Hematopoietic multipotent progenitor cell treated with erythropoietin and hydrocortisone succinate and interleukin-3 and kit ligand, for 6 days (in vitro differentiated cells): ENCODE measurements around the gene NEXN.
"Not testable (repeated sequence)": the region's sequence is repeated elsewhere in the genome, so short reads cannot be mapped to it uniquely, and the experiment has no call there.

Source experiments
- DNase-seq: peaks from one replicate; pipeline ENCODE4 v3.0.0-alpha.2; 2015

Gene NEXN

DNA sequence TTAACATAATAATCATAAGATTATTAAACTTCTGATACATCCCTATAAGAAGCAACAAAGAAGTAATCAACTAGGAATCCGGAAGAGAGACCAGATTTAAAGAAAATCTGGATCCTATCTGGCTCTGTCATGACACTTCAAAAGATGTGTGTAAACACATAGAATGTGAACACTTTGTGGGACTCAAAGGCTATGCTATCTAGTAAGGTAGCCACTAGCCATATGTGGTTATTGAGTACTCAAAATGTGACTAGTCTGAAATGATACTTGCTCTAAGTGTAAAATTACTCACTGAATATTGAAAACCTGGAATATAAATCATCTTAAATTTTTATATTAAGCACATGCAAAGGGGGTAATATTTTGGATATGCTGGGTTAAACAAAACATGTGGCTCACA, 81.8 kb downstream of the NEXN start:
- DNase-seq: no peak

DNA sequence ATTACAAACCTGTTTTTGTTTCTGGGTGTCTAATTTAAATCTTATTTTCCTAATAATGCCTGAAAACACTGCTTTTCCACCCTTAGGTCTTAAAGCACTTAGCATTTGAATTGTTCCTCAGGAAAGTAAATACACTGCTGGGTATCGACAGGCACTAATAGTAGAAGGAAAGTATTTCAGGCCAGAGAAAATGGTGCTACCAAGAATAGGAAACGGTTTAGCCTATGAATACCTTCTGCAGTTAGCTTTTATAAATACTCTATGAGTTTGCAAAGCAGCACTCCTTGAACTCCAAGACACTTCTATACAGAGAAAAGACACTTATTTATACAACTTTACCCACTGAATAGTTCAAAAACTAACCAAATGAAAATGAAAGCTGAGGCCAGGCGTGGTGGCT, 83.7 kb downstream of the NEXN start:
- DNase-seq: no peak

DNA sequence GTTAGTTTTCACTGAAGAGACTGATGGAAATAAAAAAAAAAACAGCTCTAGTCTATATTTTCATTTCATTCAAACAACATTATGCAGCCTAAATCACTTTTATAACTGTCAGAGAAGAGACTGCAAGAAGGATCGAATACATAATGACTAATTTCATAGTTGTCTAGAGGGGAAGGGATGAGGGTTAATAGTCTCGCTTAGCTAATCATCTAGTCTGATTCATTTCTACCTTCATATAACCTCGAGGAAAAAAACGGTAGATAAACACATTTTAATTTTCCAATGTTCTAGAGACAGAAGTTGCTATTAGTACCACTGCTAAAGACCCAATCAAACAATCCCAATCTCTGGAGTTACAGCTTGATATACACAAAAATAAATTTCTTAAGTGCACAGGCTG, 87.0 kb downstream of the NEXN start:
- DNase-seq: no peak

DNA sequence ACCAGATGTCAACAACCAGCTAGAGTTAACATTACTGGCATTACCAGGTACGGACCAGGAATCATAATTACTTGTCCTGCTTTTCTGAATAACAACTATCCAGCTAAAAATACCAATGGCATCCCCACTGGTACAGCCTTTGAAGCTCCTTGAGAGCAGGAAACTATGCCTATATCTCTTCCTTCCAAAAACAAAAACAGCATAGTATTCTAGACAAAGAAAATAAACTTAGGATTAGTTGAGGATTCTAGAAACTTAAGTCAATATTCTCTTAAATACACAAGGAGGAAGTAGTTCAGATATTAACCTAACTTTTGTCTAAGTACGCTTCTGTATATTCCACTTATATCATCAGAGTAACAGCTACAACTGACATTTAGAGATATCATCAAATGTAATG, 87.5 kb downstream of the NEXN start:
- DNase-seq: no peak

DNA sequence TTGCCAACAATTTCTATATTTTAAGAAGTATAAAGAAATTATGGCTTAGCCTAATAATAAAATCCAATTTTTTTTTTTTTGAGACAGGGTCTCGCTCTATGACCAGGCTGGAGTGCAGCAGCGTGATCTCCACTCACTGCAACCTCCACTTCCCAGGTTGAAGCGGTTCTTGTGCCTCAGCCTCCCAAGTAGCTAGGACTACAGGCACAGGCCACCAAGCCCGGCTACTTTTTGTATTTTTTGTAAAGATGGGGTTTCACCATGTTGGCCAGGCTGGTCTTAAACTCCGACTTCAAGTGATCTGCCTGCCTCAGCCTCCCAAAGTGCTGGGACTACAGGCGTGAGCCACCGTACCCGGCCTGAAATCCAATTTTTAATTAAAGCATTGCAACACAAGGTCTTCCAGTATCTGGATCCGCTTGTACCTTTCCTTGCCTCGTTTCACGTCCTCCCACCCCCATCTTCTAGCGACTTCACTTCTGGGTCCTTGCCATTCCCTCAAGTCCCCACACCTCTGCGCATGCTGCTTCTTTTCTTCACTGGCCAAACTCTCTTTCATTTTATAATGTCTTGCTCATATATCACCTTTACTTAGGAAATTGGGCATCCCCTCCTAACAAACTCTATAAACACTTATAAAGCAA, 88.1 kb downstream of the NEXN start:
- no peak for DNase-seq

DNA sequence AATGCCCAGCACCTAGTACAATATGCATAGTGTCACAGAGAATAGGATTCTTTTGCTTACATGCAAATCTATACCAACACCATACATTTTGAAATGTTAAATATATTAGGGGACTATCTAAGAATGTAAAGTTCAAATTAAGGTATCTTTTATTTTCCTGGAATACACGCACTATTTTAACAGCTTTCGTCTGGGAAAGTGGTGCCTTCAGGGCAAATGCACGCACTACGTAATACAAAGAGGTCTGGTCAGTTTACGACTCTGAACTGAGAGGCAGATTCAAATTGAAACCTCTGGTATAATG, 89.5 kb downstream of the NEXN start:
- no peak for DNase-seq

DNA sequence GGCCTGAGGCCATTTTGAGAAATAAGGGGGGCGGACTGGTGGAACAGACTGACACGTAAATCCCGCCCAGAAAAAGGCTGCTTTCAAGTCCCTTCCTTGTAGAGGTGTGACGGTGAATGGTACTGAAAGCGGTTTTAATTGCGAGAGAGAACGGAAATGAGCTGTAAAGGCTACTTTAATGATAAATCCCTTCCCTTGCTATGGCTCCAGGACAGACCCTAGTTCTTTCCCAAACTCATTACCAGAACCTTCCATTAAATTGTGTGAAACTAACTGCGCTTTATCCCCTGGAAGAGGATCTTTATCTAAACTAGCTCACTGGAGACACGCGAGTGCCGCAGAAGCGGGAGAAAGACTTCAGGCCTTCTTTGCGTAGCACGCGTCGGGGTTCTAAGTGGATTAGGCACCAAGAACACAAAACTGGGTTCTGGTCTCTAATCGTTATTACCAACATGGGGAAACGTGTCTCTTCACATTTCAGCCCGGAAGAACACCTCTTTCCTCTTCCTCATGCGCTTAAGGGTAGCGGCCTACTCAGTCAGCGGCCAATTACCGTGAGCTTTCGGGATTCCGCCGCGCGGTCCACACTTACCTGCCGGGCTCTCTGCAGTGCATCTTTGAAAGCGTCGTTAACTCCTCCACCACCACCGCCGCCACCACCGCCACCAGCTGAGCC, 90.0 kb downstream of the NEXN start:
- peak; percentile 98 for DNase-seq

DNA sequence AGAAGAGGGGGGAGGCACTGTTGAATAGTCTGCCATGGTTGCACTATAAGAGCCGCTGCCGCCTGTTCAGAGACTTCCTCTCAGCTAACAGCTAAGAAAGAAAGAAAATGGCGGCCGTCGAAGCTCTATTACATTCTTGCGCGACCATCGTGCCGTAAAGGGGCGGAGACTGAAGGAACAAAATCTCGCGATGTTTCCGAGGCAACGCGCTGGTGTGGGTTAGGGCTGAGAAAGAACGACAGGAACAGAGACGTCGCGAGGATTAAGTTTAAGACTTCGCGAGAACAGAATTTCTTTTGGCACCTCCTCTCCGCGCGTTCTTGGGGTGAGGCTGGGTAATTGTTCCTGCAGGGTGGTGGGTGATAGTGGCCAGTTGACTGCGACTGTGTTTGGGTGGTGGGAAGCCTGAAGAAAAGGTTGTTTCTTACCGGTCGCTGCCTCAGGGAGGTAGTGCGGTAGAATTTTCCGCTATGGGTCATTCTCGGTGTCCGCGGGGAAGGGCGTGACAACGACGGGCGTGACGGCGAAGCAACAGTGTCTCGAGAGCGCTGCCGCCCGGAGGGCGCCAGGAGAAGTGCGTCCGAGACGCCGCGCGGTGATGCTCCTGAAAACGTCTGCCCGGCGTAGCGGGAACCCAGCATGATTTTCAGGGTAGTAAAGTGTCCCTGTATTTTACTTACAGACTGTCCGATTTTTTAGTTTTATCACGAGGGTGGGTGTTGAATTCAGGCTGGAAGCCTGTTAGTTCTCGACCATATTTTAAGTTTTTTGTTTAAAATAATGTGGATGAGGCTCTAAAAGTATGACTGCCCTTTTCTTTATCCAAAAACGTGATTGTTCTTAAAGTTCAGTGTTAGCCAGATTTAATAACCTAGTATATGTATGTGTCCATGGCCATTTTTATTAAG, 90.8 kb downstream of the NEXN start, which contains the start of gene FUBP1:
Gene FUBP1 (minus strand): TSS at position 104 of the 908 bp plus-strand sequence. CDS start 68 bp downstream, at position 36.
- DNase-seq: peak; percentile 100

DNA sequence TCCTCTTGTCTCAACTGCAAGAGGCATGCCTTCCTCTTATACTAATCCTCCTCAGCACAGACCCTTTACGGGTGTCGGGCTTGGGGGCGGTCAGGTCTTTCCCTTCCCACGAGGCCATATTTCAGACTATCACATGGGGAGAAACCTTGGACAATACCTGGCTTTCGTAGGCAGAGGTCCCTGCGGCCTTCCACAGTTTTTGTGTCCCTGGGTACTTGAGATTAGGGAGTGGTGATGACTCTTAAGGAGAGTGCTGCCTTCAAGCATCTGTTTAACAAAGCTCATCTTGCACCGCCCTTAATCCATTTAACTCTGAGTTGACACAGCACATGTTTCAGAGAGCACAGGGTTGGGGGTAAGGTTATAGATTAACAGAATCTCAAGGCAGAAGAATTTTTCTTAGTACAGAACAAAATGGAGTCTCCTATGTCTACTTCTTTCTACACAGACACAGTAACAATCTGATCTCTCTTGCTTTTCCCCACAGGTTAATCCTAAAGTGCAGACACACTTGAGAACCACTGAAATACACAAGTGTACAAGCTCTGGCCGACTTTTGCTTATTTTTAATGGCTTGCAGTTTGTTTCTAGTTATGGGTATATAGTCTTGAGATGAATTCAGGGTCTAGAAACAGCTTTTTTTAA, 95.0 kb downstream of the NEXN start:
- DNase-seq: not testable (repeated sequence)

DNA sequence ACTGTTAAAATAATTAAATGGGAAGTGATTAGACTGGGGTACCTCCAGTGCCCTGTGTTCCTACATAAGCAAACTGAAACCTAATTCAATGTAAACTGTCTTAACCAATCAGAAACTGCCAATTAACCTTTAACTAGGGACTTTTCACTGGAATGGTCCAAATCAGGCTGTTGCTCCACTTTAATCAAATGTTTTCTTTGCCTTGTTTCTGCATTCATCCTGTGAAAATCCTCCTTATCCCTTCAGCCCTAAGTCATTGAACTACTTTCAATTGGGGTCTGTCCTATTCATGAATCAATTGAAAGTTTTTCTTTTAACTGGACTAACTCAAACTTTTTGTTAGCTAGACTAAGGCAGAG, 95.6 kb downstream of the NEXN start:
- DNase-seq: no peak

DNA sequence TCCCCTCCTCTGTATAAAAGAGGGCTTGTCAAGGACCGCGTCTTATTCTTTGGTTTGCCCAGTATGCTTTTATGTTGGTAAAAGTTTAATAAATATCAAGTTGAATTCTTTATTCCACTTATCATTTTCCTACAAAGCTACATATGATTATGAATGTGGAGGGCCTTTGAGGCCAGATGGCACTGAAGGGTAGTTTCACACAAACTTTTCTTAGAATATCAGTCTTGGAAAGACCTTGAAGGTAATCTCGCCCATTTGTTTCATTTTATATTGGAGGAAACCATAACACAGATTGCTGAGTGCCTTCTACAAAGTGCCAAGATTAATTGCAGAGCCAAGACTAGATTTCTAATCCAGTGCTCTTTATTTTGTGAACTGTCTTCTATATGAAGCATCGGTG, 96.2 kb downstream of the NEXN start:
- DNase-seq: no peak

DNA sequence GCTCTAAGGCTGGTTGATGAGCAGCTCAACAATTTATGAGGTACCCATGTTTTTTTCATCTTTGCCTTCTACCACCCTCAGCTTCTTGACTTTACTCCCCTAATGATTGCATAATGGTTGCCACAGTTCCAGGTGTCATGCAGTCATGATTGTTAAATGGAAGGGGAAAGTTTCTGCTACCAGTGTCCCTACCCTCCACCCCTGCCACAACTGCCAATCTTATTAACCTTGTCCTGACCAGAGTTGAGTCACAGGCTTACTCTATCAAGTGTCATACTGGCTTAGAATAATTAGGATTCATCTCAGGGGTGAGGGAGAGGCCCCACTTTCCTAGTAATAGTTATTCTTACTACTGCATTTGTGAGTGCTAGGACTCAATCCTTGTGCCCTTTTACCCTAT, 98.4 kb downstream of the NEXN start:
- DNase-seq: no peak

DNA sequence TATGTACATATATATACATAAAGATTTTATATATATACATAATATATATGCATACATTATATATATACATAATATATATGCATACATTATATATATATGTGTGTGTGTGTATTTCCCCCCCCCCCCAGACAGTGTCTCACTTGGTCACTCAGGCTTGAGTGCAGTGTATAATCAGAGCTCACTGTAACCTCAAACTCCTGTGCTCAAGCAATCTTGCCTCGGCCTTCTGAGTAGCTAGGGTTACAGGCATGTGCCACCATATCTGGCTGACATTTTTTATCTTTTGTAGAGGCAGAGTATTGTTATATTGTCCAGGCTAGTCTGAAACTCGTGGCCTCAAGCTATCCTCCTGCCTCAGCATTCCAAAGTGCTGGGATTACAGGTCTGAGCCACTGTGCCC, 99.5 kb downstream of the NEXN start:
- no peak for DNase-seq

DNA sequence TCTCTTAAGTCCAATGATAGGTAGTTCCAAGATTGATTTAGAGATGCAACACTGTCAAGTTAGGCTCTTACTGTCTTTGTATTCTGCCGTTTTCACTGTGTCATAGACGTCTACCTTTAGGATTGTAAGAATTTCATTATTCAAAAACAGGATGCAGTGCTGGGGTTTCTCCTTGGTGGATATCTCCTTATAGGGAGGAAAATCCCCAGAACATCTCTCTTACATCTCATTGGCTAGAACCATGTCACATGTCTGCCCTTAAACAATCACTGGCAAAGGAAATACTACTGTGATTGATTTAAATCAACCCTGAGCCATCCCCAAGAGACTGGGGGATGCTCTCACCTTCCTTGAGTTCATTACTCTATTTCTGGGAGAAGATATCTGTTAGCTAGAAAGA, 101.3 kb downstream of the NEXN start:
- no peak for DNase-seq

DNA sequence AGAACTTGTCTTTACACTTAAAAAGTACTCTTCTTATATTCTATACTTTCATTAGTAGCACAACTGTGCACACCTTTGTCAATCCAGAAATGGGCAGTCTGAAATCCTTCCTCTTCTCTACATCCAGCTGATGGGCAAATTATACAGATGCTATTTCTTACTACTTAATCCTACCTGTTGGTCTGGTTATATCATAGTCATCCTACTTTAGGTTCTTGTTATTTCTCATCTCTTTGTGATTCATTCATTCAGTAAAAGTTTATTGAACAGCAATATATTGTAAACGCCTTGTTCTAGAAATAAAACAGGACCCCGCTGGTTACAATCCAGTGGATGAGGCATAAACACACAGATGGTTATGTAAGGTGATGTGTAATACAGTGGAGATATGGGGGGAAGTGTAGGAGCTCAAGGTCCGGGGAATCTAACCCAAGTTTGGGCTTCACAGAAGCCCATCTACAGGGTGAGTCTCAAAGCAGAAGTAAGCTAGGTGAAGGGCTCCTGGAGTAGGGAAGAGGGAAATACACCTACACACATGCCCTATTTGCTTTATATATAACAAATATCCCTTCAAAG, 102.3 kb downstream of the NEXN start:
- DNase-seq: no peak

DNA sequence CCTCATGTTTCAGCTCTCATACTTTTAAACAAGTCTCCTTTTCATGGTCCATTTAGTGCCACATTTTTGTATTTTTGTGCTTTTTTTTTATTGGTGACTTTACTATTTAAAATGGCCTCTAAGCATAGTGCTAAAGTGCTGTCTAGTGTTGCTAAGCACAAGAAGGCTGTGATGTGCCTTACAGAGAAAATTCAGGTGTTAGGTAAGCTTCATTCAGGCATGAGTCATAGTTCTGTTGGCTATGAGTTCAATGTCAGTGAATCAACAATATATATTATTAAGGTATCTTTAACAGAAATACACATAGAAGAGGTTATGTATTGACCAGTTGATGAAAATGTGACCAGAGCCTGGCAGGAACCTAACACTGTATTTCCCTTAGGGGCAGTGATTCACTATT, 103.2 kb downstream of the NEXN start:
- DNase-seq: no peak
